Measurements from ENCODE around the gene ACTR3C. TPM values are rescaled to one million over a fixed set of nuclear protein-coding genes. Genes with fewer than 3 reads are reported as not detected.
A peak's percentile ranks its signal among the peaks of the same experiment; 100 is the strongest.

ACTR3C gene
- total RNA-seq, 1 donor from 2014 or later, result 7.9 TPM

GRCh38 chr7:150365194-150365593, 41.8 kb upstream of the ACTR3C start:
- Mint-ChIP-seq H3K27ac (no peak overlapping the region), H3K27me3 (ENCODE audit: low read depth) (no peaks in the 10 kb centered on the region), H3K4me3 (ENCODE audit: low read depth) (no peak overlapping the region), H3K4me1 (ENCODE audit: low read depth) (peaks cover 31% of the 10 kb centered on the region), H3K36me3 (ENCODE audit: low read depth) (peaks cover 8% of the 10 kb centered on the region), H3K9me3 (no peaks in the 10 kb centered on the region)
- DNase-seq (ENCODE audit: low spot score), result no peak
- intact Hi-C loops (cut with micrococcal nuclease), result no loop called here

DNA sequence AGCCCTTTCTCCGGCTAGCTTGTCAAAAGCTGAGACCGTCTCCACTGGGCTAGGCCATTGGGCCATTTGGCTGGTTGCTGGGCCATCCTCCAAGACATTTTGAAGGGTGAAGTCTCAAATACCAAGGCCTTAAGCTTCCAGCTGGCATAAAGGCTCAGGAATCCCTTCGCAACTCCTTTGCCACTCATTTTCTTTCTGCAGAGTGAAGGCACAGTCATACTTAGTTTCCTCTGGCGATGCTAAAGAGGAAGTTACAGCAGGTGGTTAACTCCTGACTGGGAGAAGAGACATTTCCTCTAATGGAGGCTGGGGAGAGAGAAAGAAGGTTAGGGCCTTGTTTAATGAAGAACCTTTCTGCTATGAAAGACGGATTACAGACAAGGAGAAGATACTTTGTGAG, 40.5 kb upstream of the ACTR3C start:
- H3K36me3 Mint-ChIP-seq (ENCODE audit: low read depth), result peaks cover under 1% of the 10 kb centered on the region

DNA sequence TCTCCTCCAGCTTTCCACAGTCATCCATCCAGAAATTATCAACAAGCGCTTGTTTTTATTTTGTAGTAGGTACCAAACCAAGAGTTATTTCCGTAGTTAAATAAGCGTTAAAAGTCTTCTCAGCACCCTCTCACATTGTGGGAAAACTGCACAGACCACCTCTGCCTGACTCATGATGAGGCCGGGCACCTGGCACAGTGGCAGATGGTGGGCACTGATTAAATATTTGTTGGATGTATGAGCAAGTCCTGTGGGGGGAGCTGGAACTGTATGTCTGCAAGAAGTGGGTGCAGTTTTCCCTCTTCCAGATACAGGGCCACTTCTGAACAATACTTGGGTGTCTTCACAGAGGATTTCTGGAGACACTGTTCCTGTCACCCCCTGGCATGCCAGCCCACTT, 40.0 kb upstream of the ACTR3C start:
- intact Hi-C loops (cut with micrococcal nuclease), result no loop called here
- no peak overlapping the region for H3K27ac Mint-ChIP-seq

More for the DNA sequence above, 40.5 kb upstream of the ACTR3C start:
- Mint-ChIP-seq H3K27ac (no peak overlapping the region), H3K27me3 (ENCODE audit: low read depth) (no peaks in the 10 kb centered on the region), H3K9me3 (no peaks in the 10 kb centered on the region), H3K4me3 (ENCODE audit: low read depth) (no peak overlapping the region), H3K4me1 (ENCODE audit: low read depth) (peaks cover 33% of the 10 kb centered on the region)
- intact Hi-C loops (cut with micrococcal nuclease), result no loop called here
- no peak for DNase-seq (ENCODE audit: low spot score)

GRCh38 chr7:150361807-150362621, 38.7 kb upstream of the ACTR3C start:
- H3K9me3 Mint-ChIP-seq, result no peaks in the 10 kb centered on the region
- no peak overlapping the region for H3K4me3 Mint-ChIP-seq (ENCODE audit: low read depth)
- intact Hi-C loops (cut with micrococcal nuclease), result no loop called here
- no peak for DNase-seq (ENCODE audit: low spot score)
- no peaks in the 10 kb centered on the region for H3K36me3 Mint-ChIP-seq (ENCODE audit: low read depth)
- no peaks in the 10 kb centered on the region for H3K27me3 Mint-ChIP-seq (ENCODE audit: low read depth)
- no peak overlapping the region for H3K27ac Mint-ChIP-seq
- H3K4me1 Mint-ChIP-seq (ENCODE audit: low read depth), result peaks cover 39% of the 10 kb centered on the region

More for the DNA sequence above, 40.0 kb upstream of the ACTR3C start:
- Mint-ChIP-seq H3K4me1 (ENCODE audit: low read depth) (peaks cover 35% of the 10 kb centered on the region), H3K4me3 (ENCODE audit: low read depth) (no peak overlapping the region), H3K36me3 (ENCODE audit: low read depth) (no peaks in the 10 kb centered on the region), H3K27me3 (ENCODE audit: low read depth) (no peaks in the 10 kb centered on the region), H3K9me3 (no peaks in the 10 kb centered on the region)
- no peak for DNase-seq (ENCODE audit: low spot score)

- H3K36me3 Mint-ChIP-seq (ENCODE audit: low read depth), result no peaks in the 10 kb centered on the region
These were observed 38.1 kb upstream of the ACTR3C start for GRCh38 chr7:150361402-150361801.

DNA sequence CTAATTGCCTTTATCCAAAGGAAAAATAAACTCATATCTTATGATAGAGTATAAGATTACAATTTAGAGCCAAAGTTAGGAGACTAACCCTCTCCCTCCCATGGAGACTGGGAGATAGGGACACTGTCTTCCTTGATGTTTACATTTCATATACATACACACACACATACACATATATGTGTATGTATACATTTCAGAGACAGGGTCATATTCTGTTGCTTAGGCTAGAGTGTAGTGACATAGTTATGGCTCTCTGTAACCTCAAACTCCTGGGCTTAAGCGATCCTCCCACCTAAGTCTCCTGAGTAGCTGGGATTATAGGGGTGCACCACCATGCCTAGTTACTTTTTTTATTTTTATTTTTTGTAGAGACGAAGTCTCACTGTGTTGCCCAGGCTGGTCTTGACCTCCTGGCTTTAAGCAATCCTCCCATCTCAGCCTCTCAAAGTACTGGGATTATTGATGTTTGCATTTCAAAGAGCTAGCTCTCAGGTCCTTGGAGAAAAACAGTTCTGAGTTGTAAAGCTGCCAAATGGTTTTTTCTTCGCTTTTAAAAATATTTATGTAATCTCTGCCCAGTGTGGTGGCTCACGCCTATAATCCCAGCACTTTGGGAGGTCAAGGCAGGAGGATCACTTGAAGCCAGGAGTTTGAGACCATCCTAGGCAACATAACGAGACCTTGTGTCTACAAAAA, 37.2 kb upstream of the ACTR3C start:
- H3K36me3 Mint-ChIP-seq (ENCODE audit: low read depth), result no peaks in the 10 kb centered on the region
- no peaks in the 10 kb centered on the region for H3K9me3 Mint-ChIP-seq
- intact Hi-C loops (cut with micrococcal nuclease), result no loop called here
- no peak for DNase-seq (ENCODE audit: low spot score)
- no peak overlapping the region for H3K4me3 Mint-ChIP-seq (ENCODE audit: low read depth)
- H3K27me3 Mint-ChIP-seq (ENCODE audit: low read depth), result no peaks in the 10 kb centered on the region
- peaks cover 43% of the 10 kb centered on the region for H3K4me1 Mint-ChIP-seq (ENCODE audit: low read depth)
- H3K27ac Mint-ChIP-seq, result peak overlapping the region; percentile 40

More at GRCh38 chr7:150361402-150361801, 38.1 kb upstream of the ACTR3C start:
- Mint-ChIP-seq H3K4me1 (ENCODE audit: low read depth) (peaks cover 43% of the 10 kb centered on the region), H3K4me3 (ENCODE audit: low read depth) (no peak overlapping the region), H3K9me3 (no peaks in the 10 kb centered on the region), H3K27me3 (ENCODE audit: low read depth) (no peaks in the 10 kb centered on the region), H3K27ac (no peak overlapping the region)
- DNase-seq (ENCODE audit: low spot score), result no peak
- intact Hi-C loops (cut with micrococcal nuclease), result no loop called here

GRCh38 chr7:150359622-150360362, 36.4 kb upstream of the ACTR3C start:
- Mint-ChIP-seq H3K9me3 (no peaks in the 10 kb centered on the region), H3K36me3 (ENCODE audit: low read depth) (no peaks in the 10 kb centered on the region), H3K27ac (peak overlapping the region; percentile 40), H3K4me3 (ENCODE audit: low read depth) (no peak overlapping the region), H3K27me3 (ENCODE audit: low read depth) (no peaks in the 10 kb centered on the region), H3K4me1 (ENCODE audit: low read depth) (peaks cover 40% of the 10 kb centered on the region)
- no peak for DNase-seq (ENCODE audit: low spot score)
- intact Hi-C loops (cut with micrococcal nuclease), result loop anchor here (5.0 kb wide), 2 partner anchors 37 to 398 kb away; partner anchors contain the start of genes ACTR3C and LRRC61

DNA sequence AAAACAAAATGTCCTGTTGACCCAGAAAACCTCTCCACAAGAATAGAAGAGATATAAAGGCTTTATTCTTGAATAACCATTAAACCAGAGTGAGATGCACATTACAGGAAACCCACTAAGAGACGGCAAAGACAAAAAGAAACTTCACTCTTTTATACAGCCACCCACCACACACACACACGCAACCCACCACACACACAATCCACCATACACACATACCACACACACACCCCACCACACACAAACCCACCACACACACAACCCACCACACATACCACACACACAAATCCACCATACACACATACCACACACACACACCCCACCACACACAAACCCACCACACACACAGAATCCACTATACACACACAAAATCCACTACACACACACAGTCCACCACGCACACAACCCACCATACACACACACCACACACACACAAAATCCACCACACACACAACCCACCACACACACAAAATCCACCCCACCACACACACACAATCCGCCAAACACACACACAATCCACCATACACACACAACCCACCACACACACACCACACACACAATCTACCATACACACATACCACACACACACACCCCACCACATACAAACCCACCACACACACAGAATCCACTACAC, 35.8 kb upstream of the ACTR3C start:
- no peak for DNase-seq (ENCODE audit: low spot score)
- Mint-ChIP-seq H3K4me3 (ENCODE audit: low read depth) (no peak overlapping the region), H3K9me3 (no peaks in the 10 kb centered on the region), H3K36me3 (ENCODE audit: low read depth) (no peaks in the 10 kb centered on the region), H3K27me3 (ENCODE audit: low read depth) (no peaks in the 10 kb centered on the region), H3K27ac (no peak overlapping the region), H3K4me1 (ENCODE audit: low read depth) (peaks cover 37% of the 10 kb centered on the region)
- intact Hi-C loops (cut with micrococcal nuclease), result loop anchor here (5.0 kb wide), 2 partner anchors 37 to 398 kb away; partner anchors contain the start of genes ACTR3C and LRRC61

GRCh38 chr7:150358433-150358832, 35.1 kb upstream of the ACTR3C start:
- Mint-ChIP-seq H3K27ac (no peak overlapping the region), H3K4me3 (ENCODE audit: low read depth) (no peak overlapping the region), H3K9me3 (no peaks in the 10 kb centered on the region), H3K4me1 (ENCODE audit: low read depth) (peaks cover 33% of the 10 kb centered on the region), H3K27me3 (ENCODE audit: low read depth) (no peaks in the 10 kb centered on the region), H3K36me3 (ENCODE audit: low read depth) (no peaks in the 10 kb centered on the region)
- DNase-seq (ENCODE audit: low spot score), result no peak
- intact Hi-C loops (cut with micrococcal nuclease), result loop anchor here (5.0 kb wide), 2 partner anchors 36 to 399 kb away; partner anchors contain the start of genes ACTR3C and LRRC61

GRCh38 chr7:150357771-150358427, 34.6 kb upstream of the ACTR3C start:
- H3K4me1 Mint-ChIP-seq (ENCODE audit: low read depth), result peaks cover 33% of the 10 kb centered on the region
- no peaks in the 10 kb centered on the region for H3K9me3 Mint-ChIP-seq
- peak overlapping the region; percentile 68 for H3K27ac Mint-ChIP-seq
- no peak overlapping the region for H3K4me3 Mint-ChIP-seq (ENCODE audit: low read depth)
- no peak for DNase-seq (ENCODE audit: low spot score)
- H3K27me3 Mint-ChIP-seq (ENCODE audit: low read depth), result peaks cover 2% of the 10 kb centered on the region
- intact Hi-C loops (cut with micrococcal nuclease), result loop anchor here (1.0 to 5.0 kb wide), 6 partner anchors 10 to 399 kb away; partner anchors contain the start of genes ACTR3C, LRRC61, REPIN1 and ZNF775
- H3K36me3 Mint-ChIP-seq (ENCODE audit: low read depth), result no peaks in the 10 kb centered on the region

- Mint-ChIP-seq H3K27ac (peak overlapping the region; percentile 68), H3K9me3 (no peaks in the 10 kb centered on the region), H3K27me3 (ENCODE audit: low read depth) (peaks cover 4% of the 10 kb centered on the region), H3K36me3 (ENCODE audit: low read depth) (no peaks in the 10 kb centered on the region), H3K4me1 (ENCODE audit: low read depth) (peaks cover 33% of the 10 kb centered on the region), H3K4me3 (ENCODE audit: low read depth) (peak overlapping the region; percentile 27)
- peak; percentile 34 for DNase-seq (ENCODE audit: low spot score)
- intact Hi-C loops (cut with micrococcal nuclease), result loop anchor here (1.0 to 5.0 kb wide), 6 partner anchors 11 to 400 kb away; partner anchors contain the start of genes ACTR3C, LRRC61, REPIN1 and ZNF775
These were observed 33.9 kb upstream of the ACTR3C start for GRCh38 chr7:150357270-150357669.
